MV-4-11 (cell line): ENCODE data around the gene ADAMTS8.

Experiments
- DNase-seq: peaks from one replicate; lab custom pipeline; 2025; lab: John Stamatoyannopoulos, UW

ADAMTS8 gene

GRCh38 chr11:130420478-130421198, 7.8 kb downstream of the ADAMTS8 start:
- DNase-seq: peak; percentile 72

- no peak for DNase-seq
Observed at GRCh38 chr11:130418756-130419155, 9.7 kb downstream of the ADAMTS8 start.

- no peak for DNase-seq
Observed at GRCh38 chr11:130418210-130418609, 10.2 kb downstream of the ADAMTS8 start.

DNA sequence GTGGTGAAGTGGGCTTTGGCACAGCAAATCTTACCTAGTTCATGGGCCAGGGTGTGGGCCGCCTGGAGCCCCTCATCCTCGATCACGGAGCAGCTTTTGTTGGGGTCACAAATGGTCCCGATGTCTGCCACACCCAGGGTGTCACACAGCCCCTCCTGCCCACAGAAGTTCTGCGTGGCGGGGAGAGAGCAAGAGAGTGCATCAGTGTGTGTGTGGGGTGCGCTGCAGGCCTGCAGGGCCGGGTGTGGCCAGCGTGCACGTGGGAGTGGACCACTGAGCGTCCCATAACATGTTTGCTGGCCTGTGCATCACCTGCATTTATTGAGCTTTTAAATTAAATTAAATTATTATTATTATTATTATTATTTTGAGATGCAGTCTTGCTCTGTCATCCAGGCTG, 11.5 kb downstream of the ADAMTS8 start:
- no peak for DNase-seq

DNA sequence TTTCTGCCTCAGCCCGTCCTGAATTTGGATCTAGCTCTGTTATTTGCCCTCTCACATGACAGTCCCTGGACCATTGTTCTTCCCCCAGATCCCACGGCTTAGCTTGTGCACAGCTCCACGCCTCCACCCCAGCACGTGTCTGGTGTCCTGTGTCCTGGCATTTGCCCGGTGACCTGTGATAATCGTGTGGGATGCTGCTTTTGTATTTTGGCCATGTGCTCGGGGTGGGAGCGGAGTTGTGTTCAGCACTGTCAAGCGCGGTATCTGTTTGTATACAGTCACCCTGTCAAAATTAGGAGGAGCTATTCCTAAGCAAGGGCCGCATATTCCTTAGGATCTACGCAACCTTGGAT, 11.9 kb downstream of the ADAMTS8 start:
- no peak for DNase-seq

DNA sequence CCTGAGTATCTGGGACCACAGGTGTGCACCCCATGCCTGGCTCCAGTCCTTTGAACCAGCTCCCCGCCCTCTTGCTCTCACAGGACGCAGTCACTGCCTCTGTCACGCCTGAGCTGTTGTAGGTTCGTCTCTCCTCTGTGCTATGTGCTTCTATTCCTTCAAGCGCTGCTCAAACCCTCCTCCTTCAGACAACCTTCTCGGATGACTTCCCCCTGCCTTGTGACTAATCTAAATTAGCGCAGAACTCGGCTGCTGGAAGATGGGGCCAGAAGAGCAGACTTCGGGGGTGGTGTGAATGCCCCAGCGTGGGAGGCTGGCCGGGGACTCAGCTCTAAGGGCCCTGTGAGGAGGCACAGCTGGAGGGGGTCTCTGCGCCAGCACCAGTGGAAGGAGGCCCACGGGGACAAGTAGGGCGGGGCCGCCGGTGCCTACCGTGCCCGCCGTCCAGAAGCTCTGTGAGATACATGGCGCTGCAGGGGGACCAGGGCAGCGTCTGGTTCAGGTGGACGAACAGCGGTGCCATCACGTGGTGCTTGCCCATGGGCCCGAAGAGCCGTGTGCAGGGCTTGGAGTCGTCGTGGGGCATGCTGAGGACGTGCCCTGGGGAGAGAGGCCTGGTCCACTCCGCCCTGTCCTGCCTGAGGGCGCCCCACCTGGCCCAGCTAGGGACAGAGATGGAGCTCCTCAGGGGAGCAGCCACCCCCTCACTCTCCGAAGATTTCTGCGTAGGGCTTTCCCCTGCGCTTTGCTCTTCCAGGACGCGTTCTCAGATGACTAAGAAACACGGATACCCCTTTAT, 12.5 kb downstream of the ADAMTS8 start:
- no peak for DNase-seq

- DNase-seq: no peak
Observed at GRCh38 chr11:130414107-130415080, 14.0 kb downstream of the ADAMTS8 start.

- no peak for DNase-seq
Observed at GRCh38 chr11:130413405-130414106, 14.9 kb downstream of the ADAMTS8 start.

GRCh38 chr11:130411223-130411622, 17.2 kb downstream of the ADAMTS8 start:
- no peak for DNase-seq

GRCh38 chr11:130409594-130410388, 18.6 kb downstream of the ADAMTS8 start:
- no peak for DNase-seq

DNA sequence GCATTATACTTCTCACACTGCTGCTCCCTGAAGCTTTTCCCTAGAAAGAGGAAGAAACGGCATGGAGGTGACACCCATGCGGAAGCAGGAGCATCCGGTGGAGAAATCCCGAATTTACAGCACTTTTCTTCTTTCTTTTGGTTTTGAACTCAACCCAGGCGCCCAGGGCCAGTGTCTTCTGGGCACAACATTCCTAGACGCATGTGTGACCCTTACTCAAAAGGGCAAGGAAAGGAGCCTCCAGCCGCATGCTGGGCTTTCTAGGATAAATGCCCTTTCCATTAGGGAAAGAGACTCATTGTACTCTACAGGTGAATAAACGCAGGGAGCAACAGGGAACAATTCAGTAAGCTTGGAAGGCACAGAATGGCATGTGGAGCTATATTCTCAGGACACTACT, 19.5 kb downstream of the ADAMTS8 start:
- no peak for DNase-seq

DNA sequence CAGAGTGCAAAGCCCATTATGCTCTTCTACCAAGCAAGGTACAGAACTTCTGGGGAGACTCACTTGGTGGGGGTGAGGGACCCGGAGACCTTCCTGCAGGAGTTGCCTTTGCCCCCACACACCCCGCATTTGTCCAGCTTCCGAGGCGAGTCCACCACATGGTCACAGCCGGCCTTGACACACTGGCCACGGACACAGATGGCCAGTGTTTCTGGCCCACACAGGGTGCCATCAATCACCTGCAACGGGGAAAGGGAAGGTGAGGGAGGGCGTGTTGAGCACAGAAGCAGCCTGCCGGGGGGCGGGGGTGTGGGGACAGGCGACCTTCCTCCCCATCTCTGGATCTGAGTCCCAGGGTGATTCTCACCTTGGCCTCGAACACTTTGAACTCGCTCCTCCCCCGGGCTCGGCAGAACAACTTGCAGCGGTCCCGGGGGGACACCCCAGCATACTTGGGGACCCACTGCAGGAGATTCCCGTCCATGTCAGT, 20.0 kb downstream of the ADAMTS8 start:
- DNase-seq: no peak

DNA sequence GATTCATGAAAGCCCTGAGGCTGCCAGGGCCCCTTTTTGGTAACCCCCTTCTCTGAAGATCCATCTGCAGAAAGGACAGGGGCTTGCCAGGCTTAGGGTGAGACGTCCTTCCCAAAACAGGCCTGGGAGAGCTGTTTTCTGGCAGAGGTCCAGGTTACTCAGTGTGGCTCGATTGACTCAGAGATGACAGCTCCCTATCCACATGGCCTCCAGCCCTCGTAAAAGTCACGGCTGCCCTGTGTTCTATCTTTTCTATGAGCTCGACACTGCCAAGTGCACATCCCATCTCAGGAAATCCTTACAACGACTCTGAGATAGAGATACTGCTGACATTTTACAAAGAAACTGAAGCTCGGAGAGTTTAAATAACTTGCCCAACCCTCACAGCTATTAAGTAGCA, 20.4 kb downstream of the ADAMTS8 start:
- no peak for DNase-seq

- DNase-seq: no peak
Observed at GRCh38 chr11:130405428-130405827, 23.0 kb downstream of the ADAMTS8 start.

GRCh38 chr11:130404727-130405126, 23.7 kb downstream of the ADAMTS8 start:
- no peak for DNase-seq

GRCh38 chr11:130403967-130404366, 24.4 kb downstream of the ADAMTS8 start:
- no peak for DNase-seq

DNA sequence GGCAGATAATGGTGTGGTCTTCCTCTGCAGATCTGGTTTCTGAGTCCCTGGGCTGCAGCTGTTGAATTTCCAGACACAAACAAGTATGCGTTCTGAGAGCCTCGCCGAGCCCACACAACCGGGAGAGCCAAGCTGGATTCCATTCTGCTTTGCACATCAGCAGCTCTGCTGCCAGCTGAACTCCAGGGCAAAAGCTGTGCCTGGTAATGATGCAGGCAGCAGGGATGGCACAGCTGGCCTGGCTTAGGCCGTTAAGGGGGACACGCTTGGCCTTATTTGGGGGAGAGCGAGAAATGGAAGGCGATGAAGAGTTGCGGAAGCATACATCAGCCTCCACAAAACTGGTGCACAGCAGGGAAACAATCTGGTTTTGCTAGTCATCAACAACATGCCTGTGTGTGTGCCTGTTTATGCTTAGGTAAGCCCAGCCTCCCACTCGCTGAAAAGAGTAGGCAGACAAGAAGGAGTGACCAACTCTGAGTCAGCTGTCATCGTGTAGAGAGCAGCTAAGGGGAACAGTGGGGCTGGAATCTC, 25.1 kb downstream of the ADAMTS8 start:
- DNase-seq: no peak

- DNase-seq: peak; percentile 72
Observed at GRCh38 chr11:130402570-130402969, 25.8 kb downstream of the ADAMTS8 start.

GRCh38 chr11:130400781-130401483, 27.5 kb downstream of the ADAMTS8 start:
- DNase-seq: peak; percentile 95

DNA sequence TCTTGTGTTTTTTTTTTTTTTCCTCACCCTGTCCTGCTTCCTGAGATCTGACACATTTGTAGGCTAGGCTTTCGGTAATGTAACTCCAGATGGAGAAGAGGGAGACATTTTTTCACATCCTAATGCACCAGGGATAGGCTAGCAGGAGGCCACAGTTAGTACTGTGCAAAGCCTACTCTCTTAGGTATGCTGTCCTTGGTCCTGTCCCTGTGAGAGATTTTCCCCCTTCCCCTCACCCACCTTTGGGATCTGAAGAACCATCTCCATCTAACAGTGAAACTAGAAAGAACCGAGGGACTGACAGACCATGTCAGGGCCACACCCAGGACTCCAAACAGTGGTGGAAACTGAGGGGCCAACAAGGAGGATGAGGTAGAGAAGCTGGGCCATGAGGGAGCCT, 29.2 kb downstream of the ADAMTS8 start:
- DNase-seq: no peak
